Islet precursor cell (in vitro differentiated cells): Measurements from ENCODE around the gene IGSF1.
"Not testable (repeated sequence)": the region's sequence is repeated elsewhere in the genome, so short reads cannot be mapped to it uniquely, and the experiment has no call there.

Experiments used
- DNase-seq: peaks from one replicate; pipeline ENCODE4 v3.0.0-alpha.2; 2018

IGSF1 gene

GRCh38 chrX:131271274-131271673 is 17.8 kb downstream of the IGSF1 start:
- DNase-seq: no peak

GRCh38 chrX:131270080-131270479 is 19.0 kb downstream of the IGSF1 start:
- no peak for DNase-seq

DNA sequence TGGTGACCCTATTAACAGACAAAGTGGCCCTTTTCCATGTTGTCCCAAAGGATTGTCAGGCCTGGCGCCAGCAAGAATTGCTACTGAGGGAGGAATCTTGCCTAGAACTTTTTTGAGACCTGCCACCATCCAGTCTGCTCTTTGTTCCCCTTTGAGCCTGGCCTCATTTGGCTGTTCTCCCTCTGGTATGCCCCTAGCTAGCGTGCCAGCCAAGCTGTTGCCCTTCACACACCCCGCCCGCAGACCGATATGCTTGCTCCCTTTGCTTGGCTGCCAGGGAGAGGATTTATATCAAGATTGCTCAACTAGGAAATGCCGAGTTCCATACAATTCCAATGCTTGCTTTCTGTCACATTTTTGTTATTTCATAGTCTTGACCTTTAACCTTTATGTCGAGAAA is 24.4 kb downstream of the IGSF1 start:
- no peak for DNase-seq

DNA sequence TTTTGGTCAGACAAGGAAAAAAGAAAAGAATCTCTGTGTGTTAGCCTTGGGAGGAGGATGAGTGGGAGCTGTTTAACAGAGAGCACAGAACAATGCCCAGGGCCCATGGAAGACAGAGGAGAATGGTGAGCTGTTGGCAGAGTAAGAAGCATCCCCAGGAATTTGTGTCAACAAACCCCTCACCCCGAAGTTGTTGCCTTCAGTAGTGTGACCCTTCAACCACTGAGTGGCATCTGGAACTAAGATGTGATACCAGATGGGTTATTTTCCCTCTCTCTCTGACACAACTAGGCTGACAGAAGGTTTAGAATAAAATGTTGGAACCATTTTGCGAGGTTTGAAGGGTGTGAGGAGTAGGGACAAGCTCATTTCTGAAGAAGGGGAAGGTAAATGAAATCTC is 25.1 kb downstream of the IGSF1 start:
- no peak for DNase-seq

DNA sequence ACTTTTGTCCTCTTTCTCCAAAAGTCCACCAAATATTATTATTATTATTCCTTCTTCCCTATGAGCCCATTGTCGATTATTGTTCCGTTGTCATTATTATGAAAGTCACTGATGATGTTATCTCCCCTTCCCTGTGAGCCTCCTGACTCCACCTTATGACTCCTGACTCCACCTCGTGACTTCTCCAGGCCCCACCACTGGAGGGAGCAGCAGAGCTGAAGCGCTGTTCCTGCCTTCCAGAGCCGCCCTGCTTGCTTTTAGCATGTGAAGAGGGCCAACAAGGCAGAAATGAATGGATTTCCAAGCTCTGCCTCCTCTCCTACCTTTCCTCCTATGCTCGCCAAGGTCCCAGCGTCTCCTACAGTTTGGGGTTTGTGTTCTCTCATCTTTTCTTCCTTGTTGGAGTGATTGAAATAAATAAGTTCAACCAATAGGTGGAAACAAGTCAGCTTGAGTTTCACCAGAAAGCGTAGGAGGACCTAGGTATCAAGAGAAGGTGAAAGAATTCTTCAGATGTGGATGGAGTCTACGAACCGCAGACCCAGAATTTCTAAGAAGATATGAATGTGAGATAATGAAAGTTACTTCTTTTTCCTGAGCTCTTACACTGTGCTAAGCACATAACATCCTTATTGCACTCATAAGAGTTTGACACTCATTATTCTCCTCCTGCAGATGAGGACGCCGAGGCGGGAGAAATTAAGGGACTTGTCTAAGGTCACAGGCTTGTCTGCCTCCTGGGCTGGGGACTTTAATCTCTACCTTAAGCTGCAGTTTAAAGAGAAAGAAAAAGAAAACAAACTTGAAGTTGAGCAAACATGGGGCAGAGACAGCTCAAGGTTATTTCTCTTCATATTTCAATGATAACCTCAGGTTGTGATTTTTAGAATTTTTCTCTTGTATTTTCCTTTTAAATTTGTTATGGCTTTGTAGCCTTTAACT is 26.1 kb downstream of the IGSF1 start:
- DNase-seq: peak; percentile 62

GRCh38 chrX:131262200-131262599 is 26.9 kb downstream of the IGSF1 start:
- DNase-seq: no peak

- DNase-seq: no peak
These were observed 31.7 kb downstream of the IGSF1 start for GRCh38 chrX:131257367-131257766.

DNA sequence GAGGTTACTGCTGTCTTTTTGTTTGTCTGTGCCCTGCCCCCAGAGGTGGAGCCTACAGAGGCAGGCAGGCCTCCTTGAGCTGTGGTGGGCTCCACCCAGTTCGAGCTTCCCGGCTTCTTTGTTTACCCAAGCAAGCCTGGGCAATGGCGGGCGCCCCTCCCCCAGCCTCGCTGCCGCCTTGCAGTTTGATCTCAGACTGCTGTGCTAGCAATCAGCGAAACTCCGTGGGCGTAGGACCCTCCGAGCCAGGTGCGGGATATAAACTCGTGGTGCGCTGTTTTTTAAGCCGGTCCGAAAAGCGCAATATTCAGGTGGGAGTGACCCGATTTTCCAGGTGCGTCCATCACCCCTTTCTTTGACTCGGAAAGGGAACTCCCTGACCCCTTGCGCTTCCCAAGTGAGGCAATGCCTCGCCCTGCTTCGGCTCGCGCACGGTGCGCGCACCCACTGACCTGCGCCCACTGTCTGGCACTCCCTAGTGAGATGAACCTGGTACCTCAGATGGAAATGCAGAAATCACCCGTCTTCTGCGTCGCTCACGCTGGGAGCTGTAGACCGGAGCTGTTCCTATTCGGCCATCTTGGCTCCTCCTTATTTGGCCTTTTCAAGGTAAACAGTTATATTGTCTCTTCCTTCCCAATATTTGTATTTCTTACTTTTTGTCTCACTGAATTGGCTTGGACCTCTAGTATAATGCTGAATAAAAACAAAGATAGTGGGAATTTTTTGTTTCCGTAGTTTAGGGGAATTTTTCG is 37.9 kb downstream of the IGSF1 start:
- not testable (repeated sequence) for DNase-seq

DNA sequence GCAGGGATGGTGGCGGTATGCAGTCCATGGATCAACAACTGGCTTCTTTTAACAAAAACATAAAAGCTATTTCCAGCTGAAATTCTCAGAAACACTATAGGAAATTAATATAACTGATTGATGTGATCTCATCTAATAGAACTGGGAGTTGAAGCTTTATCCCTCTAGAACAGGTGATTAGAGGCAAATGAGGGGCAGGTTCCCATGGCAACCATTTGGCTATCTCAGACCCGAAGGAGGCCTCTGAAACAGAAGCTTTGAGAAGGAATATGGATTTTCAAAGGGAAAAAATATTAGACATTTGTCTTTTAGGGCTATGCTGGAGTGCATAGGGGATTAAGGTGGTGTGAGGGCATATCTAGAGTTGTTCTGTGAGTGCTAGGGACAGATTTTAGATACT is 50.0 kb downstream of the IGSF1 start:
- DNase-seq: no peak

- DNase-seq: no peak
These were observed 51.7 kb downstream of the IGSF1 start for GRCh38 chrX:131237363-131237762.

DNA sequence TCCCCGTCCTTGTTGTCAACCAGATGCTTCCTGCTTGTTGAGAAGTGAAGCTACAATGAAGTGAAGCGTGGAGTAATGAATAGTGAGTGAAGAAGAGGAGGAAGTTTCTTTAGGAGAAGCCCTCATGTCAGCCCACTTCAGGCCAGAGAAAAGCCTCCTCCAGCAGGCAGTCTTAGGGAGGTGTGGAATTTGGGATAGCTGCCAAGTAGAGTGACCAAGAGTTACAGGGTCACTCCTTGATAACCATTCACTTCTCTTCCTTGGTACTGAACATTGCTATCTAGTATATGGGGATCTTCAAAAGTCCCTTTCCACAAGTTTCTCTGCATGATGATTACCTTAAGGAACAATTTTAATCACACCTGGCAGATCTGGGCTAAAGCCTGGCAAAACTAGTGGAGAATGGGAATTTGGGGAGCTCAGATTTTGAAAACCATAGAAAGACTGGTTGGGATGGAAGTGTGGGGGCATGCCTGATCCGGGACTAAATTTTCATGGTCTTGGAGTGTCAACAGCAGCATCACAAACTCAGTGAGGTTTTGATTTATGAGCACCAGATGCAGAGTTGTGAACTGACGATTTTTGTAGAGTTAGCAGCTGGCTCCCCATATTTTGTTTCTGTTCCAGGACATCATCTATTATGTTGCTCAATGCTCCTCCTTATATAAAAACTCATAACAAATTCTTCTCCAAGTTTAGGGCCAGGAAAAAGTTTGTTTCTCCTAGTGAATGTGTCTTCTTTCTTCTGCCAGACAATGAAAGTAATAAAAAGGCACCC is 53.1 kb downstream of the IGSF1 start:
- DNase-seq: no peak

DNA sequence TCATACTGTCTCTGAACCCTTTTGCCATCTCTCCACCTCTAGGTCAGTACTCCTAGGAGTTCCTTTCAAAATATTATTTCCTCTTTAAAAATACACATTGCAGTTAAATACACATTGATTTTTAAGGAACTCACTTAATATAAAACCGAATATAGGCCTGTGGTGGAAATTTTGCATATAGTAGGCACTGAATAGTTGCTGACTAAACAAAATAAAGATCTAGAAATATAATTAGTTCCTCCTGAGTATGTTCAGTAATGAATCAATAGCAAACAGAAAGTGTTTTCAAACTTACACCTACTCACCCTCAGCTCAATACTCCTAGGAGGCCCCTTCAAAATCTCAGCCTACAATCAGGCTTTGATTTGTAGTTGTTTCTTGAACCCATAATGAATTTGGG is 61.5 kb downstream of the IGSF1 start:
- no peak for DNase-seq

DNA sequence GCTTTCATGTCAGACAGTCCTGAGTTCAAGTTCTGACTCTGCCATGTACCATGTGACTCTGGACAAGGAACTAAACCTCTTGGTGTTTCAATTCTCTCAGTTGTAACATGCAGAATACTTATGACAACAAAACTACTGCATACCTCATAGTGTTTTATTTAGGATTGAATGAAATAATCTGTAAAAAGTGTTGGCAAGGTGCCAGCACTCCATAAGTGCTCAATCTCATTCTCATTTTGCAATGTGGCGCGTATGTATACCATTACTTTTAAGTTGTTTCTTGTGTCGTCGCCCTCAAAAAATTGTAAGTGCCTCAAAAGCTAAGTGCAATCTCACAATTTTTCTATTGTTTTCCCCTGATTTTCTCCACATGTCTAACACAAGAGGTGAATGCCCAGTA is 62.5 kb downstream of the IGSF1 start:
- DNase-seq: no peak

DNA sequence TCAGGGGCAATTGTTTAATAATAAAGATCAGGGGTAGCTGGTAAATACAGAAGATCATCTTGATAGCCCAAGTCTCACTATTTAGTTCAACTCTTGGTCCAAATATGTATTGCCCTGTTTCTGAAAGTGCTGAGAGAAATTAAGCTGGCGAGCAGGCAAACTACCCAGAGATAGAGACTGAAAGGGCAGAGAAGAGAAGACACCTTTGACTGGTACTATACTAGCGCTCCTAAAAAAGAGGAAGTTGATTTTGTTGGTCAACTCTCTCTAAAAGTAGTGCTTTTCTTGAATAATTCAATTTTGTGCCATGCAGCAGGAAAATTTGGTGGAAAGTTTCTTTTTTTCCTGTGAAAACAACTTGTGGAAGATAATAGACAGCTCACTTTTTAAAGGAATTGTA is 64.0 kb downstream of the IGSF1 start:
- no peak for DNase-seq
